ENCODE results near the gene PLD5.
A peak's percentile ranks its signal among the peaks of the same experiment; 100 is the strongest.
"Not testable (repeated sequence)": the region's sequence is repeated elsewhere in the genome, so short reads cannot be mapped to it uniquely, and the experiment has no call there.

Gene PLD5

GRCh38 chr1:242189591-242189990 is 334.9 kb downstream of the PLD5 start:
- FAIRE-seq, result no peak

GRCh38 chr1:242187816-242188215 is 336.7 kb downstream of the PLD5 start:
- FAIRE-seq, result peak; percentile 80
- DNase-seq (ENCODE audit: extremely low spot score, insufficient read length, low read depth), result peak; percentile 7

More at GRCh38 chr1:242189591-242189990, 334.9 kb downstream of the PLD5 start:
- DNase-seq (ENCODE audit: extremely low spot score, insufficient read length, low read depth), result no peak

- DNase-seq (ENCODE audit: extremely low spot score, insufficient read length, low read depth) (no peak), FAIRE-seq (peak; percentile 49)
Observed at GRCh38 chr1:242187171-242187570, 337.3 kb downstream of the PLD5 start.

GRCh38 chr1:242185731-242186130 is 338.8 kb downstream of the PLD5 start:
- no peak for DNase-seq (ENCODE audit: extremely low spot score, insufficient read length, low read depth)
- FAIRE-seq, result peak; percentile 26

- DNase-seq (ENCODE audit: extremely low spot score, insufficient read length, low read depth), result no peak
- no peak for FAIRE-seq
Observed at GRCh38 chr1:242184955-242185354, 339.5 kb downstream of the PLD5 start.

GRCh38 chr1:242179767-242180166 is 344.7 kb downstream of the PLD5 start:
- not testable (repeated sequence) for DNase-seq (ENCODE audit: extremely low spot score, insufficient read length, low read depth)
- FAIRE-seq, result peak; percentile 90

- DNase-seq (ENCODE audit: extremely low spot score, insufficient read length, low read depth) (no peak), FAIRE-seq (peak; percentile 33)
Observed at GRCh38 chr1:242178924-242179708, 345.4 kb downstream of the PLD5 start.

GRCh38 chr1:242178436-242178835 is 346.1 kb downstream of the PLD5 start:
- no peak for DNase-seq (ENCODE audit: extremely low spot score, insufficient read length, low read depth)
- no peak for FAIRE-seq

- FAIRE-seq, result no peak
Observed at GRCh38 chr1:242162140-242162539, 362.4 kb downstream of the PLD5 start.

GRCh38 chr1:242147096-242147976 is 377.2 kb downstream of the PLD5 start:
- peak; percentile 51 for FAIRE-seq
- no peak for DNase-seq (ENCODE audit: extremely low spot score, insufficient read length, low read depth)

More at GRCh38 chr1:242162140-242162539, 362.4 kb downstream of the PLD5 start:
- DNase-seq (ENCODE audit: extremely low spot score, insufficient read length, low read depth), result no peak

- FAIRE-seq, result no peak
- no peak for DNase-seq (ENCODE audit: extremely low spot score, insufficient read length, low read depth)
Observed at GRCh38 chr1:242146652-242147051, 377.8 kb downstream of the PLD5 start.

- FAIRE-seq, result no peak
- no peak for DNase-seq (ENCODE audit: extremely low spot score, insufficient read length, low read depth)
Observed at GRCh38 chr1:242140836-242141235, 383.7 kb downstream of the PLD5 start.

- DNase-seq (ENCODE audit: extremely low spot score, insufficient read length, low read depth) (no peak), FAIRE-seq (no peak)
Observed at GRCh38 chr1:242139986-242140385, 384.5 kb downstream of the PLD5 start.

- DNase-seq (ENCODE audit: extremely low spot score, insufficient read length, low read depth) (no peak), FAIRE-seq (peak; percentile 85)
Observed at GRCh38 chr1:242139442-242139841, 385.1 kb downstream of the PLD5 start.

- no peak for FAIRE-seq
- no peak for DNase-seq (ENCODE audit: extremely low spot score, insufficient read length, low read depth)
Observed at GRCh38 chr1:242133796-242134195, 390.7 kb downstream of the PLD5 start.

GRCh38 chr1:242133351-242133750 is 391.1 kb downstream of the PLD5 start:
- FAIRE-seq (no peak), DNase-seq (ENCODE audit: extremely low spot score, insufficient read length, low read depth) (no peak)

GRCh38 chr1:242132121-242132817 is 392.2 kb downstream of the PLD5 start:
- FAIRE-seq (no peak), DNase-seq (ENCODE audit: extremely low spot score, insufficient read length, low read depth) (no peak)

GRCh38 chr1:242128951-242129502 is 395.5 kb downstream of the PLD5 start:
- DNase-seq (ENCODE audit: extremely low spot score, insufficient read length, low read depth) (no peak), FAIRE-seq (no peak)

- DNase-seq (ENCODE audit: extremely low spot score, insufficient read length, low read depth) (no peak), FAIRE-seq (no peak)
Observed at GRCh38 chr1:242120432-242120831, 404.1 kb downstream of the PLD5 start.

GRCh38 chr1:242100921-242101320 is 423.6 kb downstream of the PLD5 start:
- FAIRE-seq (no peak), DNase-seq (ENCODE audit: extremely low spot score, insufficient read length, low read depth) (no peak)

Measured in GM18507 (cell line).